ENCODE measurements around the gene SPECC1. TPM values are rescaled to one million over a fixed set of nuclear protein-coding genes. Genes with fewer than 3 reads are reported as not detected.

SPECC1 gene
- total RNA-seq, 1 donor from 2014 or later = 35.6 TPM

- Mint-ChIP-seq H3K4me3 (no peak overlapping the region), H3K27me3 (ENCODE audit: low read depth) (no peaks in the 10 kb centered on the region), H3K9me3 (peaks cover 6% of the 10 kb centered on the region), H3K4me1 (no peaks in the 10 kb centered on the region), H3K36me3 (peaks cover 5% of the 10 kb centered on the region), H3K27ac (no peak overlapping the region)
- no peak for DNase-seq (ENCODE audit: low spot score in 2 of 2, unreplicated experiment in 2 of 2)
- TF ChIP-seq CTCF (IDR thresholded peaks at IDR 0.05; ENCODE audit: unreplicated experiment) = no peak
These were observed 284.3 kb downstream of the SPECC1 start for GRCh38 chr17:20293501-20293900.

- peaks cover 5% of the 10 kb centered on the region for H3K36me3 Mint-ChIP-seq
- H3K4me1 Mint-ChIP-seq = no peaks in the 10 kb centered on the region
- peaks cover 5% of the 10 kb centered on the region for H3K9me3 Mint-ChIP-seq
- H3K27ac Mint-ChIP-seq = no peak overlapping the region
- no peaks in the 10 kb centered on the region for H3K27me3 Mint-ChIP-seq (ENCODE audit: low read depth)
- TF ChIP-seq CTCF (IDR thresholded peaks at IDR 0.05; ENCODE audit: unreplicated experiment) = no peak
- DNase-seq (ENCODE audit: low spot score in 2 of 2, unreplicated experiment in 2 of 2) = no peak
- no peak overlapping the region for H3K4me3 Mint-ChIP-seq
These were observed 285.0 kb downstream of the SPECC1 start for GRCh38 chr17:20294120-20294519.

- Mint-ChIP-seq H3K4me3 (no peak overlapping the region), H3K27ac (no peak overlapping the region), H3K4me1 (peaks cover 9% of the 10 kb centered on the region), H3K9me3 (peaks cover 5% of the 10 kb centered on the region), H3K27me3 (ENCODE audit: low read depth) (no peaks in the 10 kb centered on the region), H3K36me3 (peaks cover 5% of the 10 kb centered on the region)
- TF ChIP-seq CTCF (IDR thresholded peaks at IDR 0.05; ENCODE audit: unreplicated experiment) = no peak
- no peak for DNase-seq (ENCODE audit: low spot score in 2 of 2, unreplicated experiment in 2 of 2)
These were observed 289.9 kb downstream of the SPECC1 start for GRCh38 chr17:20299013-20299412.

GRCh38 chr17:20300436-20300934 is 291.3 kb downstream of the SPECC1 start:
- H3K4me1 Mint-ChIP-seq = peaks cover 9% of the 10 kb centered on the region
- peak overlapping the region; percentile 84 for H3K27ac Mint-ChIP-seq
- H3K27me3 Mint-ChIP-seq (ENCODE audit: low read depth) = no peaks in the 10 kb centered on the region
- peaks cover 13% of the 10 kb centered on the region for H3K36me3 Mint-ChIP-seq
- no peak for DNase-seq (ENCODE audit: low spot score in 2 of 2, unreplicated experiment in 2 of 2)
- no peak overlapping the region for H3K4me3 Mint-ChIP-seq
- TF ChIP-seq CTCF (IDR thresholded peaks at IDR 0.05; ENCODE audit: unreplicated experiment) = no peak
- H3K9me3 Mint-ChIP-seq = peaks cover 11% of the 10 kb centered on the region

GRCh38 chr17:20302246-20302917 is 293.2 kb downstream of the SPECC1 start:
- no peak for TF ChIP-seq CTCF (IDR thresholded peaks at IDR 0.05; ENCODE audit: unreplicated experiment)
- Mint-ChIP-seq H3K36me3 (peaks cover 21% of the 10 kb centered on the region), H3K4me3 (no peak overlapping the region), H3K4me1 (peaks cover 9% of the 10 kb centered on the region), H3K27ac (no peak overlapping the region), H3K9me3 (peaks cover 26% of the 10 kb centered on the region), H3K27me3 (ENCODE audit: low read depth) (no peaks in the 10 kb centered on the region)
- no peak for DNase-seq (ENCODE audit: low spot score in 2 of 2, unreplicated experiment in 2 of 2)

Measured in mesothelial cell of epicardium (in vitro differentiated cells).